GM18870 (cell line): ENCODE results near the gene DCANP1.

ENCODE experiments used
- ATAC-seq: cut with Tn5 transposase; IDR thresholded peaks from one replicate; pipeline ENCODE4 v1.9.1; 2021; ENCODE audit warnings: moderate library complexity; ENCODE audit not compliant: unreplicated experiment

The DCANP1 gene

GRCh38 chr5:135480511-135480910 is 33.4 kb upstream of the DCANP1 start:
- ATAC-seq = no peak

- ATAC-seq = no peak
Measured at GRCh38 chr5:135478938-135479337, 31.8 kb upstream of the DCANP1 start.

- no peak for ATAC-seq
Measured at GRCh38 chr5:135477613-135478066, 30.5 kb upstream of the DCANP1 start.

GRCh38 chr5:135476615-135477581 is 29.8 kb upstream of the DCANP1 start:
- no peak for ATAC-seq

- ATAC-seq = no peak
Measured at GRCh38 chr5:135473956-135474670, 27.0 kb upstream of the DCANP1 start.

GRCh38 chr5:135472141-135472540 is 25.0 kb upstream of the DCANP1 start:
- ATAC-seq = no peak

GRCh38 chr5:135471726-135472125 is 24.6 kb upstream of the DCANP1 start:
- ATAC-seq = no peak

- ATAC-seq = no peak
Measured at GRCh38 chr5:135469911-135470310, 22.8 kb upstream of the DCANP1 start.

GRCh38 chr5:135468541-135468940 is 21.4 kb upstream of the DCANP1 start:
- no peak for ATAC-seq

- no peak for ATAC-seq
Measured at GRCh38 chr5:135467871-135468485, 20.8 kb upstream of the DCANP1 start.

- no peak for ATAC-seq
Measured at GRCh38 chr5:135467051-135467625, 20.0 kb upstream of the DCANP1 start.

GRCh38 chr5:135466178-135467050 is 19.3 kb upstream of the DCANP1 start:
- no peak for ATAC-seq

- ATAC-seq = no peak
Measured at GRCh38 chr5:135465391-135466122, 18.4 kb upstream of the DCANP1 start.

- ATAC-seq = no peak
Measured at GRCh38 chr5:135462304-135462703, 15.2 kb upstream of the DCANP1 start.

- no peak for ATAC-seq
Measured at GRCh38 chr5:135461481-135462151, 14.5 kb upstream of the DCANP1 start.

GRCh38 chr5:135460246-135461033 is 13.3 kb upstream of the DCANP1 start:
- ATAC-seq = no peak

GRCh38 chr5:135458921-135459331 is 11.8 kb upstream of the DCANP1 start:
- ATAC-seq = no peak

GRCh38 chr5:135458356-135458755 is 11.2 kb upstream of the DCANP1 start:
- no peak for ATAC-seq
